Heart right ventricle (tissue), 16 donors: Measurements from ENCODE around the gene PAQR7. TPM values are rescaled to one million over a fixed set of nuclear protein-coding genes. Genes with fewer than 3 reads are reported as not detected.
A peak's percentile ranks its signal among the peaks of the same experiment; 100 is the strongest.

Experiments used
- ATAC-seq, 8 donors: fragments of 200-7000 bp; cut with Tn5 transposase; one replicate each; pipeline ENCODE4 v1.9.1; 2020; ENCODE audit warnings: mild to moderate bottlenecking in 8 of 8, moderate library complexity in 8 of 8, moderate number of reproducible peaks in 1 of 8
- DNase-seq, 2 donors: peaks; one replicate each; pipeline ENCODE4 v3.0.0-alpha.2; 2020
- H3K27ac ChIP-seq, 10 donors: fragments of 200-600 bp; sonication (generic) in 2 of 10; one replicate each; pipeline versions ENCODE4 v1.5.0 to v1.8.0; 2020 to 2022; ENCODE audit warnings: mild to moderate bottlenecking in 3 of 10
- H3K27me3 ChIP-seq, 7 donors: fragments of 200-600 bp; one replicate each; pipeline ENCODE4 v1.8.0; 2021 to 2022; ENCODE audit warnings: mild to moderate bottlenecking in 2 of 7
- H3K36me3 ChIP-seq, 9 donors: fragments of 200-600 bp; sonication (generic) in 1 of 9; one replicate each; pipeline versions ENCODE4 v1.5.0 to v1.8.0; 2020 to 2022; ENCODE audit warnings: mild to moderate bottlenecking in 2 of 9
- H3K4me1 ChIP-seq, 9 donors: fragments of 200-600 bp; sonication (generic) in 1 of 9; one replicate each; pipeline versions ENCODE4 v1.5.0 to v1.8.0; 2020 to 2022; ENCODE audit warnings: mild to moderate bottlenecking in 4 of 9
- H3K4me3 ChIP-seq, 10 donors: fragments of 200-600 bp; sonication (generic) in 2 of 10; one replicate each; pipeline versions ENCODE4 v1.5.0 to v1.8.0; 2020 to 2022; ENCODE audit warnings: mild to moderate bottlenecking in 7 of 10, moderate library complexity in 2 of 10
- H3K9me3 ChIP-seq, 11 donors: fragments of 200-600 bp in 10 of 11; sonication (generic) in 2 of 11; one replicate each; pipeline versions ENCODE4 v1.5.0 to v1.8.0; 2013 to 2022; ENCODE audit warnings: mild to moderate bottlenecking in 2 of 11, control low read depth in 1 of 11, moderate library complexity in 1 of 11
- CTCF ChIP-seq, 9 donors: fragments of 200-600 bp; sonication (generic) in 2 of 9; IDR thresholded peaks; one replicate each; pipeline versions ENCODE4 v1.5.0 to v1.8.0; 2021 to 2022; ENCODE audit warnings: antibody characterized with exemption in 9 of 9, mild to moderate bottlenecking in 5 of 9, moderate library complexity in 1 of 9
- WGBS, 2 donors: extraction: QIAGEN DNeasy Blood & Tissue Kit; methylation state at CpG; one replicate each; pipeline ENCODE4 v1.1.7; 2013; ENCODE audit warnings: inconsistent platforms in 1 of 2; 5-methylcytosine and 5-hydroxymethylcytosine counted together
- intact Hi-C, 10 donors: fragments of 100-400 bp; cut with DNase I; formaldehyde crosslinking; loops; one replicate each; pipeline versions ENCODE4 v1.11.1 to v1.14.2; 2022
- polyA plus RNA-seq, 2 donors: library from polyadenylated mRNA; stranded (reverse); fragments of 200-250 nt; gene quantifications; one replicate each; pipeline ENCODE4 v1.2.3, GENCODE V29; 2013
- total RNA-seq, 10 donors: library from RNA; stranded (reverse); fragmentation: NEBNext Ultra II Directional in 3 of 10; extraction: Animal tissue kit (Norgen Biotek cat#: 25700) in 3 of 10; gene quantifications; one replicate each; pipeline versions ENCODE4 v1.2.1 to v1.2.4, GENCODE V29; 2021 to 2023
- donor health status: Arrhythmogenic right ventricular cardiomyopathy.
- donor health status: ischemic (EF 13 %, LVEDD 7.1; RV severe dilation, severe dysfunction).
- donor health status: healthy with polysubstance abuse.
- donor health status: DM: no; HTN: yes; CAD: no.
- donor health status: DM: no; HTN: no; CAD: no.
- donor health status: ischemic (EF 25% LVEDD 6.9; RV normal size, moderate dysfunction).
- donor health status: ischemic (EF 25% LVEDD 5.7; RV mildly dilated, moderate dysfunction).
- donor health status: healthy.
- donor health status: DM: yes; HTN: yes; CAD: no.
- donor health status: Ischemic cardiomyopathy.
- donor health status: ischemic (EF 35%, LVEDD 5.7; RV mildly dilated, moderate dysfunction).
- donor health status: nonischemic (EF 11% LVEDD 7.7; RV severe dilation, severe dysfunction).
- donor health status: DM: yes; HTN: yes; CAD: no.
- donor health status: PGD.
- donor health status: ischemic (EF 29% LVEDD 5.4; RV normal size, mild dysfunction).
- donor health status: nonischemic (EF 23%, LVEDD 6.1; RV moderate dilation, normal function).

The PAQR7 gene
- total and polyA plus RNA-seq, 12 donors: 1.2 to 3.8 (median 2.1) TPM

- ATAC-seq (peak; percentile 90 to 97 (median 95)), DNase-seq (peak; percentile 89 to 91)
- WGBS, 2 donors: 0 to 1% methylated on average over 77 to 102 of the region's 102 CpGs
- H3K27ac ChIP-seq: peak within 1 kb of the TSS in 9 of 10 donors; percentile 45 to 77 (median 69)
- H3K36me3 ChIP-seq: peaks cover 0 to 23% (median 6%) of the 10 kb centered on the region in 9 donors
- H3K4me1 ChIP-seq: peaks cover 9 to 44% (median 28%) of the 10 kb centered on the region in 9 donors
- intact Hi-C loops: loop anchor here in 3 of 10 donors (2.0 to 5.0 kb wide), 2 partner anchors 81 to 93 kb away; partner anchors contain the start of gene PAFAH2 (in 2 of the 3)
- peak within 1 kb of the TSS; percentile 53 to 82 (median 70) for H3K4me3 ChIP-seq
- no peaks in the 10 kb centered on the region for H3K27me3 ChIP-seq
- no peaks in the 10 kb centered on the region for H3K9me3 ChIP-seq
- no peak for TF ChIP-seq CTCF (IDR thresholded peaks at IDR 0.05)
Measured at GRCh38 chr1:25905680-25906643, 30.5 kb upstream of the PAQR7 start, which contains the start of gene STMN1. STMN1 (minus strand) TSS chr1:25906419; CDS start chr1:25904676, 1,743 bp downstream.

- peak; percentile 93 to 97 (median 96) for ATAC-seq
- intact Hi-C loops: loop anchor here in 3 of 10 donors (2.0 to 5.0 kb wide), 2 partner anchors 82 to 94 kb away; partner anchors contain the start of gene PAFAH2 (in 2 of the 3)
- peak overlapping the region in 9 of 10 donors; percentile 45 to 77 (median 69) for H3K27ac ChIP-seq
- H3K9me3 ChIP-seq: no peaks in the 10 kb centered on the region
- 1 to 2% methylated on average over 29 to 34 of the region's 34 CpGs for WGBS, 2 donors
- peak in 1 of 9 donors; percentile 15 for TF ChIP-seq CTCF (IDR thresholded peaks at IDR 0.05)
- H3K27me3 ChIP-seq: no peaks in the 10 kb centered on the region
- H3K36me3 ChIP-seq: peaks cover 0 to 32% (median 6%) of the 10 kb centered on the region in 9 donors
- peak overlapping the region; percentile 53 to 82 (median 70) for H3K4me3 ChIP-seq
- H3K4me1 ChIP-seq: peaks cover 9 to 44% (median 28%) of the 10 kb centered on the region in 9 donors
- peak; percentile 95 to 96 for DNase-seq
Measured at GRCh38 chr1:25904943-25905679, 29.6 kb upstream of the PAQR7 start.

- WGBS, 2 donors: 69 to 77% methylated on average over 3 of the region's 3 CpGs
- no peak for TF ChIP-seq CTCF (IDR thresholded peaks at IDR 0.05)
- intact Hi-C loops: loop anchor here in 2 of 10 donors (2.0 kb wide), 1 partner anchor 95 kb away; the partner anchor contains the start of gene PAFAH2 (in 2 of the 2)
- H3K27me3 ChIP-seq: no peaks in the 10 kb centered on the region
- H3K27ac ChIP-seq: no peak overlapping the region
- H3K36me3 ChIP-seq: peaks cover 0 to 43% (median 6%) of the 10 kb centered on the region in 9 donors
- no peak for ATAC-seq
- no peaks in the 10 kb centered on the region for H3K9me3 ChIP-seq
- H3K4me1 ChIP-seq: peaks cover 9 to 44% (median 28%) of the 10 kb centered on the region in 9 donors
- H3K4me3 ChIP-seq: peak overlapping the region in 1 of 10 donors; percentile 69
- no peak for DNase-seq
Measured at GRCh38 chr1:25903986-25904385, 28.5 kb upstream of the PAQR7 start.

- Histone ChIP-seq H3K4me3 (no peak overlapping the region), H3K36me3 (peaks cover 0 to 55% (median 6%) of the 10 kb centered on the region in 9 donors), H3K27me3 (no peaks in the 10 kb centered on the region), H3K9me3 (no peaks in the 10 kb centered on the region), H3K4me1 (peaks cover 9 to 40% (median 25%) of the 10 kb centered on the region in 9 donors), H3K27ac (no peak overlapping the region)
- no peak for TF ChIP-seq CTCF (IDR thresholded peaks at IDR 0.05)
- DNase-seq: no peak
- no peak for ATAC-seq
- intact Hi-C loops: no loop called here
- 91 to 93% methylated on average over 3 of the region's 3 CpGs for WGBS, 2 donors
Measured at GRCh38 chr1:25902462-25902861, 27.0 kb upstream of the PAQR7 start.
